Measurements from ENCODE around the gene FRMPD4.

The FRMPD4 gene

GRCh38 chrX:12239356-12240082, 101.2 kb downstream of the FRMPD4 start:
- H2AFZ ChIP-seq (ENCODE audit: low read length), result no peak overlapping the region
- no peak for DNase-seq
- H3K4me2 ChIP-seq (ENCODE audit: low read depth, low read length), result no peak overlapping the region
- no peak overlapping the region for H3K4me3 ChIP-seq (ENCODE audit: low read length)
- H3K9me2 ChIP-seq (replicated peaks; ENCODE audit: insufficient read depth, low read length), result no peaks in the 10 kb centered on the region
- H3K27me3 ChIP-seq (replicated peaks; ENCODE audit: insufficient read depth, low read length), result no peaks in the 10 kb centered on the region
- no peak overlapping the region for H3K27ac ChIP-seq (ENCODE audit: low read length)
- H4K20me1 ChIP-seq (ENCODE audit: insufficient read depth, low read length), result no peaks in the 10 kb centered on the region
- H3K4me1 ChIP-seq (ENCODE audit: low read length), result no peaks in the 10 kb centered on the region
- no peaks in the 10 kb centered on the region for H3K9me3 ChIP-seq (replicated peaks; ENCODE audit: insufficient read depth, low read length)
- H3K9ac ChIP-seq (ENCODE audit: low read length), result no peak overlapping the region
- no peaks in the 10 kb centered on the region for H3K36me3 ChIP-seq (replicated peaks; ENCODE audit: insufficient read depth, low read length)
- no peaks in the 10 kb centered on the region for H3K79me2 ChIP-seq (ENCODE audit: low read length)
- H3F3A ChIP-seq (ENCODE audit: insufficient read depth, low read length), result no peaks in the 10 kb centered on the region
- TF ChIP-seq CTCF (IDR thresholded peaks at IDR 0.05; ENCODE audit: low read length) (no peak), EZH2 (optimal IDR thresholded peaks at IDR 0.05; ENCODE audit: low read depth, low read length) (no peak), EZH2phosphoT487 (IDR thresholded peaks at IDR 0.05; ENCODE audit: low read length) (no peak)

- H3F3A ChIP-seq (ENCODE audit: insufficient read depth, low read length), result no peaks in the 10 kb centered on the region
- no peak overlapping the region for H3K4me2 ChIP-seq (ENCODE audit: low read depth, low read length)
- no peaks in the 10 kb centered on the region for H3K36me3 ChIP-seq (replicated peaks; ENCODE audit: insufficient read depth, low read length)
- TF ChIP-seq EZH2 (optimal IDR thresholded peaks at IDR 0.05; ENCODE audit: low read depth, low read length), result no peak
- no peak for TF ChIP-seq EZH2phosphoT487 (IDR thresholded peaks at IDR 0.05; ENCODE audit: low read length)
- TF ChIP-seq CTCF (IDR thresholded peaks at IDR 0.05; ENCODE audit: low read length), result no peak
- DNase-seq, result no peak
- H3K4me3 ChIP-seq (ENCODE audit: low read length), result no peak overlapping the region
- no peaks in the 10 kb centered on the region for H3K9me2 ChIP-seq (replicated peaks; ENCODE audit: insufficient read depth, low read length)
- H3K9ac ChIP-seq (ENCODE audit: low read length), result no peak overlapping the region
- H3K79me2 ChIP-seq (ENCODE audit: low read length), result no peaks in the 10 kb centered on the region
- H4K20me1 ChIP-seq (ENCODE audit: insufficient read depth, low read length), result no peaks in the 10 kb centered on the region
- no peaks in the 10 kb centered on the region for H3K27me3 ChIP-seq (replicated peaks; ENCODE audit: insufficient read depth, low read length)
- no peak overlapping the region for H2AFZ ChIP-seq (ENCODE audit: low read length)
- no peaks in the 10 kb centered on the region for H3K9me3 ChIP-seq (replicated peaks; ENCODE audit: insufficient read depth, low read length)
- H3K4me1 ChIP-seq (ENCODE audit: low read length), result no peaks in the 10 kb centered on the region
- H3K27ac ChIP-seq (ENCODE audit: low read length), result no peak overlapping the region
These were observed 102.2 kb downstream of the FRMPD4 start for GRCh38 chrX:12240491-12240890.

GRCh38 chrX:12241026-12241425, 102.8 kb downstream of the FRMPD4 start:
- Histone ChIP-seq H3K9ac (ENCODE audit: low read length) (no peak overlapping the region), H3K4me3 (ENCODE audit: low read length) (no peak overlapping the region), H3K4me2 (ENCODE audit: low read depth, low read length) (no peak overlapping the region), H3K27ac (ENCODE audit: low read length) (no peak overlapping the region), H3K9me3 (replicated peaks; ENCODE audit: insufficient read depth, low read length) (no peaks in the 10 kb centered on the region), H3F3A (ENCODE audit: insufficient read depth, low read length) (no peaks in the 10 kb centered on the region), H3K27me3 (replicated peaks; ENCODE audit: insufficient read depth, low read length) (no peaks in the 10 kb centered on the region), H3K4me1 (ENCODE audit: low read length) (no peaks in the 10 kb centered on the region), H2AFZ (ENCODE audit: low read length) (no peak overlapping the region), H3K79me2 (ENCODE audit: low read length) (no peaks in the 10 kb centered on the region), H4K20me1 (ENCODE audit: insufficient read depth, low read length) (no peaks in the 10 kb centered on the region), H3K9me2 (replicated peaks; ENCODE audit: insufficient read depth, low read length) (no peaks in the 10 kb centered on the region), H3K36me3 (replicated peaks; ENCODE audit: insufficient read depth, low read length) (no peaks in the 10 kb centered on the region)
- TF ChIP-seq EZH2phosphoT487 (IDR thresholded peaks at IDR 0.05; ENCODE audit: low read length), result no peak
- TF ChIP-seq EZH2 (optimal IDR thresholded peaks at IDR 0.05; ENCODE audit: low read depth, low read length), result no peak
- no peak for TF ChIP-seq CTCF (IDR thresholded peaks at IDR 0.05; ENCODE audit: low read length)
- DNase-seq, result no peak
